ENCODE measurements around the gene ADGRV1.

Gene ADGRV1

GRCh38 chr5:90849939-90850338 is 291.3 kb downstream of the ADGRV1 start:
- no peak for TF ChIP-seq CTCF (IDR thresholded peaks at IDR 0.05; ENCODE audit: low read length, missing control alignments)
- H3K4me3 ChIP-seq (replicated peaks; ENCODE audit: low read depth, low read length), result no peak overlapping the region
- DNase-seq (ENCODE audit: low read depth), result no peak

- no peak overlapping the region for H3K4me3 ChIP-seq (replicated peaks; ENCODE audit: low read depth, low read length)
- DNase-seq (ENCODE audit: low read depth), result no peak
Measured at GRCh38 chr5:90852531-90852930, 293.9 kb downstream of the ADGRV1 start.

GRCh38 chr5:90853750-90854149 is 295.2 kb downstream of the ADGRV1 start:
- DNase-seq (ENCODE audit: low read depth), result no peak
- no peak for TF ChIP-seq CTCF (IDR thresholded peaks at IDR 0.05; ENCODE audit: low read length, missing control alignments)
- no peak overlapping the region for H3K4me3 ChIP-seq (replicated peaks; ENCODE audit: low read depth, low read length)

More at GRCh38 chr5:90852531-90852930, 293.9 kb downstream of the ADGRV1 start:
- TF ChIP-seq CTCF (IDR thresholded peaks at IDR 0.05; ENCODE audit: low read length, missing control alignments), result no peak

GRCh38 chr5:90854169-90854568 is 295.6 kb downstream of the ADGRV1 start:
- DNase-seq (ENCODE audit: low read depth), result no peak

GRCh38 chr5:90855296-90856010 is 296.9 kb downstream of the ADGRV1 start:
- no peak for TF ChIP-seq CTCF (IDR thresholded peaks at IDR 0.05; ENCODE audit: low read length, missing control alignments)
- DNase-seq (ENCODE audit: low read depth), result no peak
- H3K4me3 ChIP-seq (replicated peaks; ENCODE audit: low read depth, low read length), result no peak overlapping the region

More at GRCh38 chr5:90854169-90854568, 295.6 kb downstream of the ADGRV1 start:
- no peak overlapping the region for H3K4me3 ChIP-seq (replicated peaks; ENCODE audit: low read depth, low read length)
- no peak for TF ChIP-seq CTCF (IDR thresholded peaks at IDR 0.05; ENCODE audit: low read length, missing control alignments)

- DNase-seq (ENCODE audit: low read depth), result no peak
- no peak overlapping the region for H3K4me3 ChIP-seq (replicated peaks; ENCODE audit: low read depth, low read length)
- TF ChIP-seq CTCF (IDR thresholded peaks at IDR 0.05; ENCODE audit: low read length, missing control alignments), result no peak
Measured at GRCh38 chr5:90861843-90862586, 303.4 kb downstream of the ADGRV1 start.

Data from fibroblast of pulmonary artery (primary cell).